K562 treated with DMSO at 1 percent for 12 hours (cell line): ENCODE data around the gene TBX5. TPM values are rescaled to one million over a fixed set of nuclear protein-coding genes. Genes with fewer than 3 reads are reported as not detected.

Experiments used
- total RNA-seq: library from RNA; unstranded; fragments of 300-600 nt; gene quantifications from 2 replicates; pipeline ENCODE4 v1.2.3, GENCODE V29; 2022; ENCODE audit not compliant: insufficient read depth

TBX5 gene
- not detected in 2 replicates for total RNA-seq

DNA sequence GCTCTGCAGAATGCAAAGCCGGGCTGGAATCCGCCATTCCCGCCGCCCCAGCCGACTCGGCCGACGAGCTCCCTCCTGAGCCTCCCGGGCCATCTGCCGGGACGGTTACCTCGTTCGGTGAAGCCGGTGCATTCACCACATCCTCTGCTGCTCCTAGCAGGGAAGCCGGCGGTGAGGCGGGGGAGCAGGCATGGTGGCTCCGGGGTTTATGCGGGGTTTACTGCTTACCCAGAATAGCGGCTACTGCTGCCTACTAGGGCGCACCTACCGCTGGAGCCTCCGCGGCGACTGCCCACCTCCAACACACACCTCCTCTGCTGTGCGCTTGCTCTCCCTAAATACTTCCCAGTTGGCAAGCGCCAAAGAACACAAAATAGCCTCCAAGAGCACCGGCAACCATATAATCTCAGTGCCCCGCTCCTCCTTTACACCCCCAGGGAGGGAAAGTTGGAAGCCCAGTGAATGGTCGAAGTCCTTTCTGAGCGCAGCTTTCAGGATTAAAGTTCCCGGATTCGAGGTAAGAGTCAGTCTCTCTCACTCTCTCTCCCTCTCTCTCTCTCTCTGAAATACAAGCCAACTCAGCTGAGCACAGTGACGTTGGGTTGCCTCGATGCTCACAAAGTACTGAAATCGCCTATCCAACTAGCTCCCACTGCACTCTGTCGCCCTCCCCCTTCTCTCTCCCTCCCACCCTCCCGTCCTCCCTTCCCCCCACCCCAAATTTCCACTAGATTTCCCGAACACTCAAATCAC, at the start of gene TBX5:
Gene TBX5 (minus strand): TSS at position 626 of the 753 bp plus-strand sequence. CDS start 2,246 bp downstream, outside the sequence.

